ENCODE measurements around the gene CDC25B.
"Not testable (repeated sequence)": the region's sequence is repeated elsewhere in the genome, so short reads cannot be mapped to it uniquely, and the experiment has no call there.

CDC25B gene

GRCh38 chr20:3808544-3808943 is 12.4 kb downstream of the CDC25B start:
- no peak for DNase-seq

- peak; percentile 76 to 92 (median 87) for DNase-seq
Observed at GRCh38 chr20:3811467-3812258, 15.6 kb downstream of the CDC25B start.

GRCh38 chr20:3812259-3812681 is 16.2 kb downstream of the CDC25B start:
- no peak for DNase-seq

- DNase-seq, result no peak
Observed at GRCh38 chr20:3812975-3813847, 17.1 kb downstream of the CDC25B start.

- DNase-seq, result no peak
Observed at GRCh38 chr20:3813848-3814581, 17.9 kb downstream of the CDC25B start.

- DNase-seq, result no peak
Observed at GRCh38 chr20:3814928-3815495, 18.9 kb downstream of the CDC25B start.

- DNase-seq, result no peak
Observed at GRCh38 chr20:3815703-3816315, 19.7 kb downstream of the CDC25B start.

GRCh38 chr20:3818155-3819151 is 22.3 kb downstream of the CDC25B start:
- DNase-seq, result peak; percentile 47 to 80 (median 60)

GRCh38 chr20:3819411-3820047 is 23.4 kb downstream of the CDC25B start:
- no peak for DNase-seq

- DNase-seq, result peak; percentile 96 to 99 (median 99)
Observed at GRCh38 chr20:3820048-3820900, 24.2 kb downstream of the CDC25B start, which contains the start of gene AP5S1. AP5S1 (plus strand) TSS chr20:3820547; CDS start chr20:3822118, 1,571 bp downstream.

GRCh38 chr20:3820901-3821727 is 25.0 kb downstream of the CDC25B start:
- DNase-seq, result peak in 1 of 3 experiments; percentile 63

- no peak for DNase-seq
Observed at GRCh38 chr20:3821996-3822395, 25.9 kb downstream of the CDC25B start.

- no peak for DNase-seq
Observed at GRCh38 chr20:3823881-3824280, 27.8 kb downstream of the CDC25B start.

GRCh38 chr20:3825526-3825925 is 29.4 kb downstream of the CDC25B start:
- no peak for DNase-seq

- no peak for DNase-seq
Observed at GRCh38 chr20:3826420-3826819, 30.3 kb downstream of the CDC25B start.

- DNase-seq, result no peak
Observed at GRCh38 chr20:3828798-3829197, 32.7 kb downstream of the CDC25B start.

- DNase-seq, result not testable (repeated sequence)
Observed at GRCh38 chr20:3829891-3830290, 33.8 kb downstream of the CDC25B start.

GRCh38 chr20:3836132-3836531 is 40.0 kb downstream of the CDC25B start:
- no peak for DNase-seq

Measured in NCI-H1417 (cell line).